Stimulated activated CD8-positive, alpha-beta memory T cell treated with anti-CD3 and anti-CD28 coated beads, Interleukin-15, amount 100 ng/mL, for 48 hours (primary cell): ENCODE measurements around the gene THBD.

Experiments used
- DNase-seq, 2 donors: peaks; one replicate each; pipeline ENCODE4 v3.0.0-alpha.2; 2020; ENCODE audit warnings: low read depth in 2 of 2

THBD gene

GRCh38 chr20:23061734-23062561 is 12.5 kb upstream of the THBD start:
- no peak for DNase-seq

GRCh38 chr20:23061262-23061661 is 11.8 kb upstream of the THBD start:
- no peak for DNase-seq

- no peak for DNase-seq
These were observed 11.2 kb upstream of the THBD start for GRCh38 chr20:23060629-23061028.

- no peak for DNase-seq
These were observed 10.4 kb upstream of the THBD start for GRCh38 chr20:23059846-23060245.

GRCh38 chr20:23059001-23059400 is 9.5 kb upstream of the THBD start:
- DNase-seq: no peak

- no peak for DNase-seq
These were observed 8.8 kb upstream of the THBD start for GRCh38 chr20:23058240-23058639.

GRCh38 chr20:23052904-23053303 is 3.4 kb upstream of the THBD start:
- no peak for DNase-seq

- DNase-seq: peak in 1 of 2 donors; percentile 14
These were observed 1.6 kb upstream of the THBD start for GRCh38 chr20:23050847-23051627.

- no peak for DNase-seq
These were observed 785 bp upstream of the THBD start for GRCh38 chr20:23050076-23050838.

- DNase-seq: peak in 1 of 2 donors; percentile 14
These were observed 930 bp downstream of the THBD start for GRCh38 chr20:23048283-23049200.

GRCh38 chr20:23047738-23048214 is 1.7 kb downstream of the THBD start:
- DNase-seq: no peak

GRCh38 chr20:23047001-23047737 is 2.3 kb downstream of the THBD start:
- DNase-seq: no peak

- no peak for DNase-seq
These were observed 3.0 kb downstream of the THBD start for GRCh38 chr20:23046431-23046830.

- no peak for DNase-seq
These were observed 6.1 kb downstream of the THBD start for GRCh38 chr20:23043376-23043775.

- DNase-seq: no peak
These were observed 7.2 kb downstream of the THBD start for GRCh38 chr20:23042270-23042669.

- no peak for DNase-seq
These were observed 9.5 kb downstream of the THBD start for GRCh38 chr20:23039885-23040508.

- DNase-seq: no peak
These were observed 10.2 kb downstream of the THBD start for GRCh38 chr20:23039136-23039875.

- DNase-seq: no peak
These were observed 12.4 kb downstream of the THBD start for GRCh38 chr20:23037017-23037481.

GRCh38 chr20:23036371-23036770 is 13.1 kb downstream of the THBD start:
- no peak for DNase-seq
